ENCODE data around the gene DSN1.

Gene DSN1

DNA sequence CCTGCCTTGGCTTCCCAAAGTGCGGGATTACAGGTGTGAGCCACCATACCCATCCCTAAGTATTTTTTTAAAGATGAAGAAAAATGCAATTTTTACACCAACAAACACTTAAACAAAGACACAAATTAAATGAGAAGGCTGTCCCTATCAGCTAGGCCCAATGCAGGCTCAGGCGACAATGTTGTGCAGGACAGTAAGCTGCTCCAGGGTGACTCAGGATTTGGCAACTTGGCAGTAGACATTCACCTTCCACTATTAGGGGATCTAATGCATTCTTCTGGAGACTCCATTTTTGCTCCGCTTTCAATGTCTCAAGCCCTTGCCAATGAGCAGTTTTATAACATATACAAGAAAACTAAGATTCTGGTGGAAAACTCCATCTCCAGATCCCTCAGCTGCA, 47.4 kb downstream of the DSN1 start:
- no peak overlapping the region for H3K4me3 ChIP-seq (ENCODE audit: low read depth, low read length)
- TF ChIP-seq, protein P1, sequence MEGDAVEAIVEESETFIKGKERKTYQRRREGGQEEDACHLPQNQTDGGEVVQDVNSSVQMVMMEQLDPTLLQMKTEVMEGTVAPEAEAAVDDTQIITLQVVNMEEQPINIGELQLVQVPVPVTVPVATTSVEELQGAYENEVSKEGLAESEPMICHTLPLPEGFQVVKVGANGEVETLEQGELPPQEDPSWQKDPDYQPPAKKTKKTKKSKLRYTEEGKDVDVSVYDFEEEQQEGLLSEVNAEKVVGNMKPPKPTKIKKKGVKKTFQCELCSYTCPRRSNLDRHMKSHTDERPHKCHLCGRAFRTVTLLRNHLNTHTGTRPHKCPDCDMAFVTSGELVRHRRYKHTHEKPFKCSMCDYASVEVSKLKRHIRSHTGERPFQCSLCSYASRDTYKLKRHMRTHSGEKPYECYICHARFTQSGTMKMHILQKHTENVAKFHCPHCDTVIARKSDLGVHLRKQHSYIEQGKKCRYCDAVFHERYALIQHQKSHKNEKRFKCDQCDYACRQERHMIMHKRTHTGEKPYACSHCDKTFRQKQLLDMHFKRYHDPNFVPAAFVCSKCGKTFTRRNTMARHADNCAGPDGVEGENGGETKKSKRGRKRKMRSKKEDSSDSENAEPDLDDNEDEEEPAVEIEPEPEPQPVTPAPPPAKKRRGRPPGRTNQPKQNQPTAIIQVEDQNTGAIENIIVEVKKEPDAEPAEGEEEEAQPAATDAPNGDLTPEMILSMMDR (IDR thresholded peaks at IDR 0.05; ENCODE audit: low read depth, low read length): no peak

DNA sequence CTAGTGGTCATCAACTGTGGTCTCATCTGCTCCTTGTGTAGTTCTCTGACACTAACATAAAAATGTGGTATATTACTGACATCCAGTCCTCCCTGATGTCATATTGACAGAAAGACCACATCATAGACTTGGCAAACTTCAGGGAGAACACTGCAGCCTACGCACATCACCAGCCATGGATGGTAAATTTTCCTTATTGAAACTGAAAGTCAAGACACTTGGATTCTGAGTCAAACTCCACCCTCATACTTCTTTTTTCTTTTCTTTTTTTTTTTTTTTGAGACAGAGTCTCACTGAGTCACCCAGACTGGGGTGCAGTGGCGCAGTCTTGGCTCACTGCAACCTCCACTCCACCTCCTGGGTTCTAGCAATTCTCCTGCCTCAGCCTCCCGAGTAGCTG, 53.1 kb downstream of the DSN1 start:
- TF ChIP-seq, protein P1 (IDR thresholded peaks at IDR 0.05; ENCODE audit: low read depth, low read length): no peak
- H3K4me3 ChIP-seq (ENCODE audit: low read depth, low read length): no peak overlapping the region

- TF ChIP-seq, protein P1 (IDR thresholded peaks at IDR 0.05; ENCODE audit: low read depth, low read length): peak; percentile 15; the same call in 1 of the 2 replicates
These were observed 55.9 kb downstream of the DSN1 start for GRCh38 chr20:36717657-36718056.

DNA sequence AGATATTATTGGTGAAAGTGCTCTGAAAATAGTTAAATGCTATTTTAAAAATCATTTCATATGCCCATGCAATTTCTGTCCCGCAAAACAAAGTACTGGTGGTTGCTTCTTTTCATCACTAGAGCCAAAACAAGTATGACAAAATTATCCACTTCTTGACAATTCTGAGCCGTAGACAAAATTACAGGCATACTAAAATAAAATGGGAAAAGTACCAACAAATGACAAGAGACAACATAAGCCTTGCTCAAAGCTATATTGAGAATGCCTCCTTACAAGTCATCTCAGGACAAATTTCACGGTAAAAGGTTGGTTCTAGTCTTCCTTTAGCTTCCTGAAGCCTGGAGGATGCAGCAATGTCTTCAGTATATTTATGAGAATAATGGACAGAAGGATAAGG, 56.5 kb downstream of the DSN1 start:
- no peak overlapping the region for H3K4me3 ChIP-seq (ENCODE audit: low read depth, low read length)
- TF ChIP-seq, protein P1 (IDR thresholded peaks at IDR 0.05; ENCODE audit: low read depth, low read length): no peak

More at GRCh38 chr20:36717657-36718056, 55.9 kb downstream of the DSN1 start:
- no peak overlapping the region for H3K4me3 ChIP-seq (ENCODE audit: low read depth, low read length)

GRCh38 chr20:36712775-36713174, 60.8 kb downstream of the DSN1 start:
- no peak overlapping the region for H3K4me3 ChIP-seq (ENCODE audit: low read depth, low read length)

GRCh38 chr20:36709126-36709525, 64.4 kb downstream of the DSN1 start:
- no peak overlapping the region for H3K4me3 ChIP-seq (ENCODE audit: low read depth, low read length)
- TF ChIP-seq, protein P1 (IDR thresholded peaks at IDR 0.05; ENCODE audit: low read depth, low read length): no peak

More at GRCh38 chr20:36712775-36713174, 60.8 kb downstream of the DSN1 start:
- TF ChIP-seq, protein P1 (IDR thresholded peaks at IDR 0.05; ENCODE audit: low read depth, low read length): no peak

DNA sequence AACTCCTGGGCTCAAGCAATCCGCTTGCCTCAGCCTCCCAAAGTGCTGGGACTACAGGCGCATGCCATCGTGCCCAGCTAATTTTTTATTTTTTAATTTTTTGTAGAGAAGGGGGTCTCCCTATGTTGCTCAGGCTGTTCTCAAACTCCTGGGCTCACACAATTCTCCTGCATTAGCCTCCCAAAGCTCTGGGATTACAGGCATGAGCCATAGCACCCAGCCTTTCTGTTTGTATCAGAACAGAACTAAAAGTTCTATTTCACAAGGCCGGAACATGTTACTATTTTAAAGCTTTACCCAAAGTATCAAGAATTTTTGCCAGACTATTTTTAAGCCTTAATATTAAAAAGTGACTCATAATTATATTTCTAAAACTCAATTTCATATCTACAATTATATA, 70.0 kb downstream of the DSN1 start:
- H3K4me3 ChIP-seq (ENCODE audit: low read depth, low read length): no peak overlapping the region
- TF ChIP-seq, protein P1 (IDR thresholded peaks at IDR 0.05; ENCODE audit: low read depth, low read length): no peak

Data from WI38 (cell line).